VCaP (cell line): ENCODE results near the gene NYAP1.

Experiments used
- H3K27ac ChIP-seq: fragments of 450-650 bp; 2 replicates; pipeline ENCODE4 v1.5.1; 2017
- TF ChIP-seq, protein P1 (sequence below): fragments of 450-650 bp; conservative IDR thresholded peaks from 2 replicates; pipeline ENCODE4 v1.5.1; 2017; ENCODE audit warnings: mild to moderate bottlenecking, moderate library complexity

The NYAP1 gene

DNA sequence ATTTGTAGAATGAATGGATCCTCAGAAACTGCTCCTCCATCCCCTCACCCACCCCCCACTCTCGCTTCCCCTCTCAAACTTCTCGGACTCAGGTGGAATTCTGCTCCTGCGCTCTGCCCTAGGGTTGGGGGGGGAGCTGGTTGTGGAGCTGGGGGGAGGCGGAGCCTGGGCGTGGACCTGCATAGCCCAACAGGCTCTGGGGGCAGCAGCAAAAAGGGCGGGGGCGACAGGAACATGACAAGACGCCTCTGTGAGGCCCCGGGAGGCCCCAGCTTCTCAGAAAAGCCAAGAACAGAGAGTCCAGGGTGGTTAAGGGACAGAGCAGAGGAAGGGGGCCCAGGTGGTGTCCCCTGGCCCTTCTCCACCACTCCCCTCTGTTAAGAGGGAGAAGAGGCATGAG is 8.2 kb upstream of the NYAP1 start:
- TF ChIP-seq, protein P1, sequence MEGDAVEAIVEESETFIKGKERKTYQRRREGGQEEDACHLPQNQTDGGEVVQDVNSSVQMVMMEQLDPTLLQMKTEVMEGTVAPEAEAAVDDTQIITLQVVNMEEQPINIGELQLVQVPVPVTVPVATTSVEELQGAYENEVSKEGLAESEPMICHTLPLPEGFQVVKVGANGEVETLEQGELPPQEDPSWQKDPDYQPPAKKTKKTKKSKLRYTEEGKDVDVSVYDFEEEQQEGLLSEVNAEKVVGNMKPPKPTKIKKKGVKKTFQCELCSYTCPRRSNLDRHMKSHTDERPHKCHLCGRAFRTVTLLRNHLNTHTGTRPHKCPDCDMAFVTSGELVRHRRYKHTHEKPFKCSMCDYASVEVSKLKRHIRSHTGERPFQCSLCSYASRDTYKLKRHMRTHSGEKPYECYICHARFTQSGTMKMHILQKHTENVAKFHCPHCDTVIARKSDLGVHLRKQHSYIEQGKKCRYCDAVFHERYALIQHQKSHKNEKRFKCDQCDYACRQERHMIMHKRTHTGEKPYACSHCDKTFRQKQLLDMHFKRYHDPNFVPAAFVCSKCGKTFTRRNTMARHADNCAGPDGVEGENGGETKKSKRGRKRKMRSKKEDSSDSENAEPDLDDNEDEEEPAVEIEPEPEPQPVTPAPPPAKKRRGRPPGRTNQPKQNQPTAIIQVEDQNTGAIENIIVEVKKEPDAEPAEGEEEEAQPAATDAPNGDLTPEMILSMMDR: no peak
- H3K27ac ChIP-seq: peak overlapping the region; percentile 97; the same call in 1 of the 2 replicates

DNA sequence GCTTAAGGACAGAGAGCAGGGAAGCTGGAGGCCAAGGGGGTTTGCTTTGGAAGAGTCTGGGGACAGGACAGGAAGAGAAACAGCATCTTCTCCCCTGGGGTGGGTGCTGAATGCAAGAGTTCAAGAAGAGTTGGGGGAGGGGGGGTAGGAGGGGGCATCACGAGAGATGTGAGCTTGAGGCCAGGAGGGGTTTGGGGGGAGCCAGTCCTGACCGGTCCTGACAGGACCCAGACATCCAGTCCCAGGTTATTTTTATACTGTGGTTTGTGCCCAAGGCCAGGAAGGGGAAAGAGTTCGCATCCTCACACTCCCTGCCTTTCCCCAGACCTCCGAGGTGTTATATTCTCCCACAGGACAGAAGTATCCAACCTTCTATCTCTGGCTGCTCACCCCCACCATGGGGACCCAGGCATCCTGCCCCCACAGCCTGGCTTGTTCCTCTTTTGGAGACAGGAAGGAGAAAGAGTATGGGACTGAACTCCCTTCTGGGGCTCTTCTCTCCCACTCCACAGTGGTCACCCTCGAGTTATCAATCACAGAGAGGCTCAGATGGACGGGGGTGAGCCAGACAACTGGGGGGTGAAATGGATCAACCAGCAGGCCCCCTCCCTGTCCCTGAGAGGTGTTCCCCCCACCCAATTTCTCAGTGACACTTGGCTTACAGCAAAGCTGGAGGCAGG is 7.5 kb upstream of the NYAP1 start:
- TF ChIP-seq, protein P1: no peak
- H3K27ac ChIP-seq: peak overlapping the region; percentile 97; the same call in 1 of the 2 replicates

DNA sequence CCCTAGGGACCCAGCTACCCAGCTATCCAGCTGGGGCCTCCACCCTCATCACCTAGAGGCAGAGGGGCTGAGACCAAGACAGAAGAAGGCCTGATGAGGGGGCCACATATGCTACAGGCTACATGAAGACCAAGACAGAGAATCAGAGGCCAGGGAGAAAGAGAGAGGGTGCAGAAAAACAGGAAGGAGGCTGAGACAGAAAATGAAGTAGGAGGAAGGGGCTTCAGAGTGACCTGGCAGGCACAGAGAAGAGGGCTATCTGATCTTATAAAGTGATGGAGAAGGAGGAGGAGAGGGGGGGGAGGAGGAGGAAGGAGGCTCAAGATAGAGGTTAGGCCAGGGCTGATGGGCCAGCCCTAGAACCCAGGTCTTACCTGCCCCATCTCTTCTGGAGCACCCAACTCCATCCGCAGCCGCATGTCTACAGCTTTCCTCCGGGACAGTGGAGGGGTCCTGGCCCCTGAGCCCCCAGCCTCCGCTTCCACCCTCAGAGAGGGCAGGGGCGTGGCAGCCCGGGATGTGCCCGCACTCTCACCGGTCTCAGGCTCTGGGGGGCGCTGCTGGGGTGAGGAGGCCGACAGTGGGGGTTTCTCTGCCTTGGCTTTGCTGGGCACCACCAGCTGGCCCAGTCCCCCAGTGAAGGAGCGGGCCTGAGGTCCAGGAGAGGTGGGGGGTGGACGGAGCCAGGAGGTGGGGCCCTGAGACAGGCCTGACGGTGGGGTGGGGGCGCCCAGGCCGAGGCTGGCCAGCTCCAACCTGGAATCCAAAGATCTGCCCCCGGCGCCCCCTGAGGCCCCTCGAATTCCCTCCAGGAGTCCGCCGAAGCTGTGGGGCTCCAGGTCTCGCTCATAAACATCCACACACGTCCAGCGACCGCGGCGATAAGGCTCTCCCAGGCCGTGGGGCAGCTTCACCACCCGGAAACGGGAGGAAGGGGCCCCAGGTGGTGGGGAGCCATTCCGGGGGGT is 6.5 kb upstream of the NYAP1 start:
- peak overlapping the region; percentile 97 for H3K27ac ChIP-seq
- TF ChIP-seq, protein P1: peak; percentile 45

DNA sequence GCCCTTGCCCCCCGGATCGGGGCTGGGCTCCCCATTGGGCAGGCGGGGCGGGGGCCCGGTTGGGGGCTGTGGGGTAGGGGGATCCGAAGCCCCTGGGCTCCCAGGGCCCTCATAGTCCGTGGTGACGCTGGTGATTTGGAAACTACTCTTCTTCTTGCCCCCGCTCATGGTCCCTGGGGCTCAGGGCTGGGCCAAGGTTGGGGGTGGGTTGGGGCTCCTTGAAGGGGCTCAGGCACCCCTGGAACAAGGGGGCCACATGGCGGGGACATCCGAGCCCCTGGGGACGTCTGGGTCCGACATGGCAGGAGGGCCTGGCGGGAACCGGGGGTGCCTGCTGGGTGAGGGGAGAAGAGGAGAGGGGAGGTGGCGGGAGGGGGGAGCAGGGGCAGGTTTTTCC is 5.9 kb upstream of the NYAP1 start:
- TF ChIP-seq, protein P1: no peak
- H3K27ac ChIP-seq: peak overlapping the region; percentile 97

DNA sequence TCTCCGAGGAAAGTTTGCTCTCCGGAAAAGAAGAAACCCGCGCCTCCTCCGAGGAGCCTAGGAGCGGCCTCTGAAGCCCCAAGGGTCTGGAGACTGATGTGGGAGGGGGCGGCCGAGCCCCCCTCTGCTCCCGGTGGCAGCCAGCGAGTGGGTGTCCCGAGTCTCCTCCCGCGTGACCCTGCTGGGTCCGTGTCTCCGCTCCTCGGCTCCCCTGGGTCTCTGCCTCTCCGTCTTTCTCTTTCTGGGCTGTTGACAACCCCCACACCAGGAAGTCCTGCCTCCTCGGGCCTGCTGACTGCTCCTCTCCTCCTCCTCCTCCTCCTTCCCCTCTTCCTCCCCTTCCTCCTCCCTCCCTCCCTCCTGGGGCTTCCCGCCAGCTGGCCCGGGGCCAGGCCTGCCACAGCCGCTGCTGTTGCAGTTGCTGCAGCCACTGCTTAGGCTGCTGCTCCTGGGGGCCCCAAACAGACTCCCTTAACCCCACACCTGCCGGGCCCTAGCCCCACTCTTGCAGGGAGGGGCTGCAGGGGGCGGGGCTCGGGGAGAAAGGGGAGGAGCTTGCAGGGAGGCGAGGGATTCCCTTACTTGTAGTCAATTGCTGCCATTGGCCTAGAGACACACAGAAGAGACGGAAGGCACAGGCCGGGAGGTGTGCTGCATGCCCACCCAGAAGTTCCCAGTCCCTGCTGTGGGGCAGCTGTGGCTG is 4.6 kb upstream of the NYAP1 start, which contains the start of gene TSC22D4:
TSS of gene TSC22D4 (minus strand) at position 257 of the 703 bp plus-strand sequence. CDS start 1,176 bp downstream, outside the sequence.
- H3K27ac ChIP-seq: peak within 1 kb of the TSS; percentile 97
- TF ChIP-seq, protein P1: no peak

DNA sequence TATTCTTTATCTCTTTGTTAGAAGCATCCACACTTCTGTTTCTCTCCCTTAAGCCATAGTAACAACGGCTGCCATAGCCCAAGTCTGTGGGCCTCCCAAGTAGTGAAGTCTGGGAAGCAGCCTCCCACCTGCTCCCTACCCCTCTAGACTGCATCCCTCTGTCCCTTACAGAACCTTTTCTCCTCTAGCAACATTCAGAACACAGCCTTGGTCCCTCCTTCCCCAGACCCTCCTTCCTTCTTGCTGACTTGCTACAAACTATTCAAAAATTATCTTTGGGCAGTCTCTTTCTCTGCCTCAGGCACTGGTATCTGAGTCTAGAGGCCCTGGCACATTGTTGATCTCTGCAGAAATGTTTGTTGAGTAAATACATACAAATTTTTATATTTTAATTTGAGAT is 2.3 kb upstream of the NYAP1 start:
- TF ChIP-seq, protein P1: no peak
- peak overlapping the region; percentile 97 for H3K27ac ChIP-seq

DNA sequence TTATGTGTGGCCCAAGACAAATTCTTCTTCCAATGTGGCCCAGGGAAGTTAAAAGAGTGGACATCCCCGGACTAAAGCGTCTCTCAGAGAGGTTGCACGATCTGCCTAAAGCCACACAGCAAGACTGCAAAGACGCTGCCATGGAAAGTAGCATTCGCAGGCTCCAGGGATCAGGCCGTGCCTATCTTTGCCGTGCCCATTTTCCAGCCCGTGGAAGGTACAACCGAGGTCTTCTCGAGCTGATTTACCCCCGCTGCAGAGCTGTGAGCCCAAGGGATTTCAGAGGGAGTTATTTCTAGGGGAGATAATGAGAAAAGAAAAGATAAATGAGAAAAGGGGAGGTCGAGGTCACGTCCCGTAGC is 1.0 kb upstream of the NYAP1 start:
- H3K27ac ChIP-seq: peak overlapping the region; percentile 97
- TF ChIP-seq, protein P1: no peak
